HG03575 (cell line): ENCODE results near the gene PCDHGA2.
A peak's percentile ranks its signal among the peaks of the same experiment; 100 is the strongest.
"Not testable (repeated sequence)": the region's sequence is repeated elsewhere in the genome, so short reads cannot be mapped to it uniquely, and the experiment has no call there.

ENCODE experiments used
- ATAC-seq: cut with Tn5 transposase; IDR thresholded peaks from one replicate; pipeline ENCODE4 v1.9.1; 2021; ENCODE audit not compliant: unreplicated experiment, insufficient number of reproducible peaks, low FRiP score; ENCODE audit errors: extremely low read depth

The PCDHGA2 gene

DNA sequence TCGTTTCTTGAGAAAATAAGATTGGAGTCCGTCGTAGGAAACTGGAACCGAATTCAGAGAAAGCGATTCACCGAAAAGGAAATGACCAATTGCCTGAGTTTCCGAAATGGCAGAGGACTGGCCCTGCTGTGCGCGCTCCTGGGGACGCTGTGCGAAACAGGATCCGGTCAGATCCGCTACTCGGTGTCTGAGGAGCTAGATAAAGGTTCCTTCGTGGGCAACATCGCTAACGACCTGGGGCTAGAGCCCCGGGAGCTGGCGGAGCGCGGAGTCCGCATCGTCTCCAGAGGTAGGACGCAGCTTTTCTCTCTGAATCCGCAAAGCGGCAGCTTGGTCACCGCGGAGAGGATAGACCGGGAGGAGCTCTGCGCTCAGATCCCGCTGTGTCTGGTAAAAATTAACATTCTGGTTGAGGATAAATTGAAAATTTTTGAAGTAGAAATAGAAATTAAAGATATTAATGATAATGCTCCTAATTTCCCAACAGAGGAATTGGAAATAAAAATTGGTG lies 5.4 kb downstream of the PCDHGA2 start:
- no peak for ATAC-seq

DNA sequence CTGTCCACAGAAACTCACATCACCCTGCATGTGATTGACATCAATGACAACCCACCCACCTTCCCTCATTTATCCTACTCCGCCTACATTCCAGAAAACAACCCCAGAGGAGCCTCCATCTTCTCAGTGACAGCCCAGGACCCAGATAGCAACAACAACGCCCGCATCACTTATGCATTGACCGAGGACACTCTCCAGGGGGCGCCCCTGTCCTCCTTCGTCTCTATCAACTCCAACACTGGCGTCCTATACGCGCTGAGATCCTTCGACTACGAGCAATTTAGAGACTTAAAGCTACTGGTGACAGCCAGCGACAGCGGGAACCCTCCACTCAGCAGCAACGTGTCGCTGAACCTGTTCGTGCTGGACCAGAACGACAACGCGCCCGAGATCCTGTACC lies 6.8 kb downstream of the PCDHGA2 start:
- no peak for ATAC-seq

DNA sequence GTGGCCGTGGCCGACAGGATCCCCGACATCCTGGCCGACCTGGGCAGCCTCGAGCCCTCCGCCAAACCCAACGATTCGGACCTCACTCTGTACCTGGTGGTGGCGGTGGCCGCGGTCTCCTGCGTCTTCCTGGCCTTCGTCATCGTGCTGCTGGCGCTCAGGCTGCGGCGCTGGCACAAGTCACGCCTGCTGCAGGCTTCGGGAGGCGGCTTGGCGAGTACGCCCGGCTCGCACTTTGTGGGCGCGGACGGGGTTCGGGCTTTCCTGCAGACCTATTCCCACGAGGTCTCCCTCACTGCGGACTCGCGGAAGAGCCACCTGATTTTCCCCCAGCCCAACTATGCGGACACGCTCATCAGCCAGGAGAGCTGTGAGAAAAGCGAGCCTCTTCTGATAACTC lies 7.5 kb downstream of the PCDHGA2 start:
- ATAC-seq, result not testable (repeated sequence)

GRCh38 chr5:141349917-141350619 lies 11.5 kb downstream of the PCDHGA2 start, which contains the start of gene PCDHGB1:
Gene PCDHGB1, plus strand, starts transcription at chr5:141350099. Its CDS starts 162 bp downstream, at chr5:141350261.
- ATAC-seq, result no peak

GRCh38 chr5:141351591-141351990 lies 13.0 kb downstream of the PCDHGA2 start:
- no peak for ATAC-seq

GRCh38 chr5:141354900-141355469 lies 16.4 kb downstream of the PCDHGA2 start, which contains the start of gene PCDHGA4:
Gene PCDHGA4, plus strand, starts transcription at chr5:141355021. Its CDS starts 87 bp downstream, at chr5:141355108.
- no peak for ATAC-seq

DNA sequence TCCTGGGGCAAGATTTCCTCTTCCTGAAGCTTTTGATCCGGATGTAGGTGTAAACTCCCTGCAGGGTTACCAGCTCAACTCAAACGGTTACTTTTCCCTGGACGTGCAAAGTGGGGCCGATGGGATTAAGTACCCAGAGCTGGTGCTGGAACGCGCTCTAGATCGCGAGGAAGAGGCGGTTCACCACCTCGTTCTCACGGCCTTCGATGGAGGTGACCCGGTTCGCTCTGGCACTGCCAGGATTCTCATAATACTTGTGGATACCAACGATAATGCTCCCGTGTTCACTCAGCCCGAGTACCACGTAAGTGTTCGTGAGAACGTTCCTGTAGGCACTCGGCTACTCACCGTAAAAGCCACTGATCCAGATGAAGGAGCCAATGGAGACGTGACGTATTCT lies 17.1 kb downstream of the PCDHGA2 start:
- ATAC-seq, result no peak

DNA sequence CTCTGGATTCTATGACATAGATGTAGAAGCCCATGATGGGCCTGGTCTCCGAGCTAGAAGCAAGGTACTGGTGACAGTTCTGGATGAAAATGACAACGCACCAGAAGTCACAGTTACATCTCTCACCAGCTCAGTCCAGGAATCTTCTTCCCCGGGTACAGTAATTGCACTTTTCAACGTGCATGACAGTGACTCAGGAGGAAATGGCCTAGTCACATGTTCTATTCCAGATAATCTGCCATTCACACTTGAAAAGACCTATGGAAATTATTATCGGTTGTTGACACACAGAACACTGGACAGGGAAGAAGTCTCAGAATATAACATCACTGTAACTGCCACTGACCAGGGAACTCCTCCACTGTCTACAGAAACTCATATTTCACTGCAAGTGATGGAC lies 17.6 kb downstream of the PCDHGA2 start:
- no peak for ATAC-seq

- no peak for ATAC-seq
These were observed 18.4 kb downstream of the PCDHGA2 start for GRCh38 chr5:141356950-141357349.

DNA sequence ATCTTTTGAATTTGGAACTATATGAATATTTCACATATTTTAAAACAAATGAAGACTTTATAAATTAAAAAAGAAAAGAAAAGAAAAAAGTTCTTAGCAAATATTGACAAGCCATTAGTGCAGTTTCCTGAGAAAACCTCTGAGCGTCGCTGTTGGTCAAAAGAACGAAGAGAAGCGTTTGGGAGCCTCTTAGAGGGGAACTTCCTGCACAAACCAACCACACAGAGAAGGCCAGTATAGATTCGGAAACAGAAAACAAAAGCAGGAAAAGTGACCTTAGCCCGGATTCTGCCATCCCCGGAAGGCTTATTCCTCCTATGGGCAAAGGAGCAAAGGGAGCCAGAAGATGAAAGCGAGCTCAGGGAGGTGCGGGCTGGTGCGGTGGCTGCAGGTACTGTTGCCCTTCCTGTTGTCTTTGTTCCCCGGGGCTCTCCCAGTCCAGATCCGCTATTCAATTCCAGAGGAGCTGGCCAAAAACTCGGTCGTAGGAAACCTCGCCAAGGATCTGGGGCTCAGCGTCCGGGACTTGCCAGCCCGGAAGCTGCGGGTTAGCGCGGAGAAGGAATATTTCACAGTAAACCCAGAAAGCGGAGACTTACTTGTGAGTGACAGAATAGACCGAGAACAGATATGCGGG lies 21.3 kb downstream of the PCDHGA2 start, which contains the start of gene PCDHGB2:
TSS of gene PCDHGB2 (plus strand) at position 205 of the 637 bp plus-strand sequence. CDS start at position 347, 142 bp downstream.
- no peak for ATAC-seq

- no peak for ATAC-seq
These were observed 22.1 kb downstream of the PCDHGA2 start for GRCh38 chr5:141360685-141361084.

DNA sequence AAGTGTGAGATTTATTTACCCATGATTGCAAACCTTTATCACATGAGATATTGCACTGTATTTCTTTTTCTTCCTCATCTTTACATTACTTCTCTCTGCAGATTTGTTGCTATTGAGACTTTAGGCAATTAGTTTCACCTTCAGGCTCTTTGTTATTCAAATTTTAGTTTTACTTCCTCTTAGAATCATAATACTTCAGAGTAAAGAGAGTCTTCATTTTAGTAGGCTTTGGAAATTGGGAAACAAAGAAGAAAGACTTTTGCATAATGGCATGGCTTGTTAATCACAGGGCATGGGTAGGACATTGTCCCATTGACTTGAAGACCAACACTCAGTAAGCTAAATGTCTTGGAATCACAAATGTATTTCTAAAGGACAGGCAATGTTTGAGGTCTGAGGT lies 24.2 kb downstream of the PCDHGA2 start:
- no peak for ATAC-seq

- ATAC-seq, result no peak
These were observed 25.5 kb downstream of the PCDHGA2 start, which contains the start of gene PCDHGA5 for GRCh38 chr5:141363952-141364660. Gene PCDHGA5, plus strand, starts transcription at chr5:141364162. Its CDS starts 169 bp downstream, at chr5:141364331.

DNA sequence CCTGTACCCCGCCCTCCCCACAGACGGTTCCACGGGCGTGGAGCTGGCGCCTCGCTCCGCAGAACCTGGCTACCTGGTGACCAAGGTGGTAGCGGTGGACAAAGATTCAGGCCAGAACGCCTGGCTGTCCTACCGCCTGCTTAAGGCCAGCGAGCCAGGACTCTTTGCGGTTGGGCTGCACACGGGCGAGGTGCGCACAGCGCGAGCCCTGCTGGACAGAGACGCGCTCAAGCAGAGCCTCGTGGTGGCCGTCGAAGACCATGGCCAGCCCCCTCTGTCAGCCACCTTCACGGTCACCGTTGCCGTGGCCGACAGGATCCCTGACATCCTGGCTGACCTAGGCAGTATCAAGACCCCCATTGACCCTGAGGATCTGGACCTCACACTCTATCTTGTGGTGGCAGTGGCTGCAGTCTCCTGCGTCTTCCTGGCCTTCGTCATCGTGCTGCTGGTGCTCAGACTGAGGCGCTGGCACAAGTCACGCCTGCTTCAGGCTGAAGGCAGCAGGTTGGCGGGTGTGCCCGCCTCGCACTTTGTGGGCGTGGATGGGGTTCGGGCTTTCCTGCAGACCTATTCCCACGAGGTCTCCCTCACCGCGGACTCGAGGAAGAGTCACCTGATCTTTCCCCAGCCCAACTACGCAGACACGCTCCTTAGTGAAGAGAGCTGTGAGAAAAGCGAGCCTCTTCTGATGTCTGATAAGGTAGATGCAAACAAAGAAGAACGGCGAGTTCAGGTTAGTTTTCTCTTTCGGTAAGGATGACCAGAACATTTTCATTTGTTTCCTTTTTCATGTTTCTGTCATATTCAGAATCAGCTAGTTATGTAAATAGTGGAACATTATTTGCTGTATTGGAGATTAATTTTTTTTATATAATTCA lies 27.7 kb downstream of the PCDHGA2 start:
- no peak for ATAC-seq

- peak; percentile 63 for ATAC-seq
These were observed 31.7 kb downstream of the PCDHGA2 start, which contains the start of gene PCDHGB3 for GRCh38 chr5:141369994-141370848. Gene PCDHGB3, plus strand, starts transcription at chr5:141370242. Its CDS starts 153 bp downstream, at chr5:141370395.

- no peak for ATAC-seq
These were observed 33.3 kb downstream of the PCDHGA2 start for GRCh38 chr5:141371572-141372475.
